GM19238 (cell line): Measurements from ENCODE around the gene GPSM1.
"Not testable (repeated sequence)": the region's sequence is repeated elsewhere in the genome, so short reads cannot be mapped to it uniquely, and the experiment has no call there.

ENCODE experiments used
- DNase-seq: peaks from one replicate; pipeline ENCODE4 v3.0.0; 2011; ENCODE audit warnings: low spot score; ENCODE audit not compliant: insufficient read length

The GPSM1 gene

GRCh38 chr9:136343884-136344269 lies 16.5 kb downstream of the GPSM1 start:
- no peak for DNase-seq

- DNase-seq: no peak
Measured at GRCh38 chr9:136344544-136345280, 17.4 kb downstream of the GPSM1 start.

- no peak for DNase-seq
Measured at GRCh38 chr9:136345281-136346156, 18.2 kb downstream of the GPSM1 start.

GRCh38 chr9:136346157-136346481 lies 18.8 kb downstream of the GPSM1 start:
- DNase-seq: no peak

- no peak for DNase-seq
Measured at GRCh38 chr9:136346927-136347465, 19.7 kb downstream of the GPSM1 start.

- no peak for DNase-seq
Measured at GRCh38 chr9:136347472-136348256, 20.3 kb downstream of the GPSM1 start.

- DNase-seq: no peak
Measured at GRCh38 chr9:136348691-136349090, 21.4 kb downstream of the GPSM1 start.

- DNase-seq: no peak
Measured at GRCh38 chr9:136349546-136349945, 22.2 kb downstream of the GPSM1 start.

GRCh38 chr9:136351252-136351800 lies 24.0 kb downstream of the GPSM1 start:
- DNase-seq: no peak

- DNase-seq: not testable (repeated sequence)
Measured at GRCh38 chr9:136351868-136352267, 24.5 kb downstream of the GPSM1 start.

GRCh38 chr9:136352682-136353081 lies 25.3 kb downstream of the GPSM1 start:
- no peak for DNase-seq

GRCh38 chr9:136353088-136353487 lies 25.7 kb downstream of the GPSM1 start:
- no peak for DNase-seq

- DNase-seq: no peak
Measured at GRCh38 chr9:136353757-136354488, 26.6 kb downstream of the GPSM1 start.

- no peak for DNase-seq
Measured at GRCh38 chr9:136354592-136355085, 27.3 kb downstream of the GPSM1 start.

GRCh38 chr9:136355616-136356557 lies 28.5 kb downstream of the GPSM1 start:
- DNase-seq: no peak

GRCh38 chr9:136357202-136357725 lies 29.9 kb downstream of the GPSM1 start:
- no peak for DNase-seq

GRCh38 chr9:136358016-136358415 lies 30.7 kb downstream of the GPSM1 start:
- no peak for DNase-seq

- no peak for DNase-seq
Measured at GRCh38 chr9:136358888-136359287, 31.5 kb downstream of the GPSM1 start.
